GM20431 (cell line): Measurements from ENCODE around the gene IPO13.

ENCODE experiments used
- in situ Hi-C: fragments of 300-500 bp; cut with MseI, MboI; formaldehyde crosslinking; loops from one replicate; pipeline ENCODE4 v1.15.0; 2020; ENCODE audit warnings: low sequenced_read_pairs; ENCODE audit not compliant: unreplicated experiment

Gene IPO13

GRCh38 chr1:43997295-43997999, 50.7 kb downstream of the IPO13 start:
- in situ Hi-C loops = no loop called here

DNA sequence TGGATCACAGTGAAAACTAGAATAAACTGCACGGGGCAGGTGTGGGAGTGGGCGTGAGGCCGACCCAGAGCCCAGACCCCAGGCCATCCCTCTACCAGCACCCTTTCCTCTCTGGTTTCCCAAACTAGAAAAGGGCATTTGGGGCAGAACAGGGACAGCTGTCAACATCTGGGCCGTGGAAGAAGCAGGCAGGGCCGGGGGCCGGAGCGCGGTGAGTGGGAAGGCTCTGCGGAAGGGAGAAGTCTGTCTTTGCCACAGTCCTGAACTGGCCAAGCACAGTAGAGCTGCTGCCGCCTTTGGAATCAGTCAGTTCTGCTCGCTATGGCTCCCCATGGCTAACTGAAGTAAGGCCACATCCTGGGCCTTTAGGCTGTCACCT, 51.2 kb downstream of the IPO13 start:
- in situ Hi-C loops = no loop called here

GRCh38 chr1:43999455-43999854, 52.7 kb downstream of the IPO13 start:
- in situ Hi-C loops = no loop called here

DNA sequence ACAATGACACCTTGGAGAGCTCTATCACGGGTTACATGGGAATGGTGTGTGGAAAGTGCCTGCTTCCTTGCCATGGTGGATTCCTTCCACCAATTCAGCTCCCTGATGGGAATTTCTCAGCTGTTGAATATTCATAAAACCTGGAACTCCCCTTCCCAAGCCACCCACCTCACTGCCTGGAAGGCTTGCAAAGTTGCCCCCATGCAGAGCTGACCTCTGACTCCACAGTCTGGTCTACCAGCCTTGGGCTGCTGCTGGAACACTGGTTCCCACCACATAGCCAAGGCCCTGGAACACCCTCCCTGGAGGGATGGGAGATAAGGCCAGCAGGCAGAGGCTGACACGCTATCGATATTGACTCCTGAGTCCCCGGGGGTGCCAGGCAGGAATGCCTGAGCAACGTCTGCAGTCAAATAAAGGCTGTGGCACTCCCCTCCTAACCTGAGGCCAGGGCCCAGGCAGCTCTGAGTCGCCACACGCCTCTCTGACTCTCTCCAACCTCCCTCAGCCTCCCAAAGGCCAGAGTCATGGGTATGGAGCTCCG, 53.4 kb downstream of the IPO13 start:
- in situ Hi-C loops = no loop called here

GRCh38 chr1:44002165-44002564, 55.4 kb downstream of the IPO13 start:
- in situ Hi-C loops = no loop called here

GRCh38 chr1:44002606-44003157, 55.9 kb downstream of the IPO13 start:
- in situ Hi-C loops = no loop called here

- in situ Hi-C loops = no loop called here
Measured at GRCh38 chr1:44008259-44008658, 61.5 kb downstream of the IPO13 start.

DNA sequence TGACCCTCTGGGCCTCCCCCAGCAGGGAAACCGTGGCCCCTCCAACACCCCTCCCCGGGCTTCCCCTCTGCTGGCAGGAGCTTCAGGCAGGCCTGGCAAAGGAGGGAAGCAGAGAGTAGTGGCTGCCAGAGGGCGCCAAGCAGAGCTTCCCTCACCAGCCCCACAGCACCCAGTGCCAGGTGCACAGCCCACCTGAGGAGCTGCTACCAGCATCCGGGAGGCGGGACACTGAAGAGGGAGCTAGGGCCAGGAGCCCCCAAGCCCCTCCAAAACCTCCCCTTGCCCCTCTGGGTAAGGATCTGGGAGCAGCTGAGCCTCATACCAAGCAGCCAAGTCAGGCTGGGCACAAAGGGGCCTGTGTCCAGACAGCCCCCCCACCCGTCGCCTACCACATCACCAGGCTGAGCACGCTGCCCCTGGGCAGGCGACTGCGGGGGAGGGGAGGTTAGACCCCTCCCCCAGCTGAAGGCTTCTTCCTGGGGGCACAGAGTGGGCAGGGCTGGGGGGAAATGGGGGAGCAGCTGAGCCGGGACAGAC, 64.3 kb downstream of the IPO13 start:
- in situ Hi-C loops = no loop called here

- in situ Hi-C loops = no loop called here
Measured at GRCh38 chr1:44012404-44012803, 65.7 kb downstream of the IPO13 start.

DNA sequence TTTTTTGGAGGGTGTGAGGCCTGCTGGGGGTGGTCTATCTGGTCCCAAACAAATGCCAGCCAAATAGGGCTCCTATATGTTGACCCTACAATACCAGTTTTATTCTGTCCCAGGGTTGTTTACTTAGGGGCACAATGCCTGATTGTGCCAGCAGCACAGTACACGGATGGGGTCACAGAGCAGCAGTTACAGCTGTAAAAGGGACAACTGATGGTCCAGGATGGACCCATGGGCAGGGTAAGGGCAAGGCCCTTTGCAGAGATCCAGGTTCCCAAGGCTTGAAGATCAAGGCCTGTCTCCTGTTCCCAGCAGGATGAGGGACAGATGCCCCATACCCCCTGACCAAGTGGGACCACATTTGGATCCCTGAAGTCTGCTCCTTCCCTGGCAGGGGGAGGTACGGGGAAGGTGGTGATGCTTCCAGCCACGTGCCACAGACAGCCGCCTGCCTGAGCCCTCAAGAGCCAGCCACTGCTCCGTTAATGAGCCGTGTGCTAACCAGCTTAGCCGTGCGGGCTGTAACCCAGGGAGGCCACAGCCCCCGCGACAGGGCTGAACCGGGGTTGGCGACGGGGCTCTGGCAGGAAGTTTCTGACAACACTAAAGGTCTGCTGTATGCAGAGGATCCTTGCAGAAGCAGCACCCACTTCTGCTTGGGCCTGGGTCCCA, 66.3 kb downstream of the IPO13 start:
- in situ Hi-C loops = no loop called here

- in situ Hi-C loops = no loop called here
Measured at GRCh38 chr1:44013949-44014348, 67.2 kb downstream of the IPO13 start.

GRCh38 chr1:44014365-44015104, 67.8 kb downstream of the IPO13 start:
- in situ Hi-C loops = no loop called here

DNA sequence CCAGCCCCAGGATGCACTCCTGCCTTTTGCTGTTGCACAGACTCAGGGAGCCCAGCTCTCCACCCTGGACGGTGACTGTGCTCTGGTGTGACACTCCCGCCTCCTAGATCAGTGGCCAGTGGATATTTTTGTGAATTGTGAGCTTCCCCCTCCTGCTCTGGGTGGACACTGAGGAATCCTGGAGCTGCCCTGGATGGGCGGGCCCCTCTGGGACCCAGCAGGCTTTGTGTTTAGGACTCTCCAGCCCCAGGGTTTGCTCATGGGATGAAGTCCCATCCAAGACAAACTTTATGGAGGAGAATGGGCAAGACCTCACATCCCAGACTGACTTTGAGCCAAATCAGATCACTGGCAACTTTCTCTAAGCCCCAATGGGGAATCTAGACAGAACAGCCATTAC, 68.5 kb downstream of the IPO13 start:
- in situ Hi-C loops = no loop called here

- in situ Hi-C loops = no loop called here
Measured at GRCh38 chr1:44016041-44016889, 69.5 kb downstream of the IPO13 start.

- in situ Hi-C loops = no loop called here
Measured at GRCh38 chr1:44016890-44017400, 70.2 kb downstream of the IPO13 start.
